Activated naive CD8-positive, alpha-beta T cell (primary cell): Measurements from ENCODE around the gene TNK2.
"Not testable (repeated sequence)": the region's sequence is repeated elsewhere in the genome, so short reads cannot be mapped to it uniquely, and the experiment has no call there.

ENCODE experiments used
- H3K27ac Mint-ChIP-seq: one replicate; pipeline ENCODE4 v1.8.0; 2021; ENCODE audit warnings: mixed read lengths
- H3K27me3 Mint-ChIP-seq: one replicate; pipeline ENCODE4 v1.8.0; 2021; ENCODE audit warnings: mixed read lengths
- H3K36me3 Mint-ChIP-seq: one replicate; pipeline ENCODE4 v1.8.0; 2021; ENCODE audit warnings: mixed read lengths
- H3K4me1 Mint-ChIP-seq: one replicate; pipeline ENCODE4 v1.8.0; 2021; ENCODE audit warnings: low read depth, mixed read lengths
- H3K4me3 Mint-ChIP-seq: one replicate; pipeline ENCODE4 v1.8.0; 2021; ENCODE audit warnings: mild to moderate bottlenecking, mixed read lengths
- H3K9me3 Mint-ChIP-seq: one replicate; pipeline ENCODE4 v1.8.0; 2021; ENCODE audit warnings: low read depth, mixed read lengths

TNK2 gene

GRCh38 chr3:195908694-195909581, 587 bp upstream of the TNK2 start:
- Mint-ChIP-seq H3K27me3 (no peaks in the 10 kb centered on the region), H3K27ac (peak overlapping the region; percentile 99), H3K4me1 (peaks cover 40% of the 10 kb centered on the region), H3K4me3 (peak overlapping the region; percentile 91), H3K9me3 (no peaks in the 10 kb centered on the region), H3K36me3 (peaks cover 3% of the 10 kb centered on the region)

- Mint-ChIP-seq H3K36me3 (peaks cover 3% of the 10 kb centered on the region), H3K4me1 (peaks cover 49% of the 10 kb centered on the region), H3K27me3 (no peaks in the 10 kb centered on the region), H3K27ac (peak overlapping the region; percentile 99), H3K9me3 (no peaks in the 10 kb centered on the region), H3K4me3 (peak overlapping the region; percentile 91)
These were observed 742 bp downstream of the TNK2 start for GRCh38 chr3:195907684-195907933.

GRCh38 chr3:195906865-195907683, 1.3 kb downstream of the TNK2 start:
- peak overlapping the region; percentile 91 for H3K4me3 Mint-ChIP-seq
- H3K9me3 Mint-ChIP-seq = no peaks in the 10 kb centered on the region
- no peaks in the 10 kb centered on the region for H3K27me3 Mint-ChIP-seq
- H3K36me3 Mint-ChIP-seq = peaks cover 3% of the 10 kb centered on the region
- peak overlapping the region; percentile 99 for H3K27ac Mint-ChIP-seq
- peaks cover 50% of the 10 kb centered on the region for H3K4me1 Mint-ChIP-seq

GRCh38 chr3:195905970-195906864, 2.1 kb downstream of the TNK2 start:
- no peaks in the 10 kb centered on the region for H3K27me3 Mint-ChIP-seq
- peak overlapping the region; percentile 91 for H3K4me3 Mint-ChIP-seq
- peaks cover 57% of the 10 kb centered on the region for H3K4me1 Mint-ChIP-seq
- H3K27ac Mint-ChIP-seq = peak overlapping the region; percentile 99
- H3K36me3 Mint-ChIP-seq = peaks cover 3% of the 10 kb centered on the region
- H3K9me3 Mint-ChIP-seq = no peaks in the 10 kb centered on the region

- Mint-ChIP-seq H3K4me1 (peaks cover 75% of the 10 kb centered on the region), H3K36me3 (peaks cover 3% of the 10 kb centered on the region), H3K27me3 (no peaks in the 10 kb centered on the region), H3K27ac (peak overlapping the region; percentile 11), H3K4me3 (peak overlapping the region; percentile 6), H3K9me3 (no peaks in the 10 kb centered on the region)
These were observed 4.0 kb downstream of the TNK2 start for GRCh38 chr3:195904368-195904767.

GRCh38 chr3:195903950-195904290, 4.4 kb downstream of the TNK2 start:
- peaks cover 77% of the 10 kb centered on the region for H3K4me1 Mint-ChIP-seq
- H3K9me3 Mint-ChIP-seq = no peaks in the 10 kb centered on the region
- no peaks in the 10 kb centered on the region for H3K27me3 Mint-ChIP-seq
- H3K36me3 Mint-ChIP-seq = peaks cover 3% of the 10 kb centered on the region
- peak overlapping the region; percentile 72 for H3K27ac Mint-ChIP-seq
- no peak overlapping the region for H3K4me3 Mint-ChIP-seq

GRCh38 chr3:195902634-195903033, 5.7 kb downstream of the TNK2 start:
- not testable (repeated sequence) for H3K4me3 Mint-ChIP-seq

GRCh38 chr3:195901836-195902585, 6.3 kb downstream of the TNK2 start:
- not testable (repeated sequence) for H3K36me3 Mint-ChIP-seq, H3K4me3 Mint-ChIP-seq, H3K27me3 Mint-ChIP-seq, H3K27ac Mint-ChIP-seq, H3K9me3 Mint-ChIP-seq
- H3K4me1 Mint-ChIP-seq = peaks cover 81% of the 10 kb centered on the region

More at GRCh38 chr3:195902634-195903033, 5.7 kb downstream of the TNK2 start:
- H3K9me3 Mint-ChIP-seq, H3K27ac Mint-ChIP-seq, H3K27me3 Mint-ChIP-seq, H3K36me3 Mint-ChIP-seq: not testable (repeated sequence)
- H3K4me1 Mint-ChIP-seq = peaks cover 79% of the 10 kb centered on the region

- Mint-ChIP-seq H3K27me3 (no peaks in the 10 kb centered on the region), H3K4me3 (peak overlapping the region; percentile 36), H3K27ac (peak overlapping the region; percentile 70), H3K9me3 (no peaks in the 10 kb centered on the region), H3K4me1 (peaks cover 78% of the 10 kb centered on the region), H3K36me3 (peaks cover under 1% of the 10 kb centered on the region)
These were observed 7.7 kb downstream of the TNK2 start for GRCh38 chr3:195900436-195901355.

GRCh38 chr3:195899701-195900435, 8.5 kb downstream of the TNK2 start:
- peak overlapping the region; percentile 70 for H3K27ac Mint-ChIP-seq
- no peaks in the 10 kb centered on the region for H3K27me3 Mint-ChIP-seq
- no peaks in the 10 kb centered on the region for H3K9me3 Mint-ChIP-seq
- H3K4me3 Mint-ChIP-seq = peak overlapping the region; percentile 36
- H3K4me1 Mint-ChIP-seq = peaks cover 71% of the 10 kb centered on the region
- H3K36me3 Mint-ChIP-seq = no peaks in the 10 kb centered on the region

GRCh38 chr3:195897853-195898415, 10.4 kb downstream of the TNK2 start:
- Mint-ChIP-seq H3K4me3 (peak overlapping the region; percentile 18), H3K9me3 (no peaks in the 10 kb centered on the region), H3K27me3 (no peaks in the 10 kb centered on the region), H3K27ac (peak overlapping the region; percentile 83), H3K4me1 (peaks cover 61% of the 10 kb centered on the region), H3K36me3 (no peaks in the 10 kb centered on the region)

- Mint-ChIP-seq H3K4me3 (peak overlapping the region; percentile 81), H3K27me3 (no peaks in the 10 kb centered on the region), H3K9me3 (no peaks in the 10 kb centered on the region), H3K4me1 (peaks cover 61% of the 10 kb centered on the region), H3K27ac (peak overlapping the region; percentile 89), H3K36me3 (no peaks in the 10 kb centered on the region)
These were observed 11.1 kb downstream of the TNK2 start for GRCh38 chr3:195897081-195897852.
